Measurements from ENCODE around the gene MANEA. TPM values are rescaled to one million over a fixed set of nuclear protein-coding genes. Genes with fewer than 3 reads are reported as not detected.

The MANEA gene
- total RNA-seq, 1 experiment from 2014 or later = 4.6 TPM

- no peak for TF ChIP-seq EZH2phosphoT487 (IDR thresholded peaks at IDR 0.05; ENCODE audit: borderline replicate concordance, low read length)
- TF ChIP-seq, protein P1, sequence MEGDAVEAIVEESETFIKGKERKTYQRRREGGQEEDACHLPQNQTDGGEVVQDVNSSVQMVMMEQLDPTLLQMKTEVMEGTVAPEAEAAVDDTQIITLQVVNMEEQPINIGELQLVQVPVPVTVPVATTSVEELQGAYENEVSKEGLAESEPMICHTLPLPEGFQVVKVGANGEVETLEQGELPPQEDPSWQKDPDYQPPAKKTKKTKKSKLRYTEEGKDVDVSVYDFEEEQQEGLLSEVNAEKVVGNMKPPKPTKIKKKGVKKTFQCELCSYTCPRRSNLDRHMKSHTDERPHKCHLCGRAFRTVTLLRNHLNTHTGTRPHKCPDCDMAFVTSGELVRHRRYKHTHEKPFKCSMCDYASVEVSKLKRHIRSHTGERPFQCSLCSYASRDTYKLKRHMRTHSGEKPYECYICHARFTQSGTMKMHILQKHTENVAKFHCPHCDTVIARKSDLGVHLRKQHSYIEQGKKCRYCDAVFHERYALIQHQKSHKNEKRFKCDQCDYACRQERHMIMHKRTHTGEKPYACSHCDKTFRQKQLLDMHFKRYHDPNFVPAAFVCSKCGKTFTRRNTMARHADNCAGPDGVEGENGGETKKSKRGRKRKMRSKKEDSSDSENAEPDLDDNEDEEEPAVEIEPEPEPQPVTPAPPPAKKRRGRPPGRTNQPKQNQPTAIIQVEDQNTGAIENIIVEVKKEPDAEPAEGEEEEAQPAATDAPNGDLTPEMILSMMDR (conservative IDR thresholded peaks at IDR 0.05; ENCODE audit: low read depth, low read length) = no peak
- ChIA-PET CTCF (no interaction called here), POLR2A (ENCODE audit: unreplicated experiment) (no interaction called here)
- Histone ChIP-seq H3K27ac (ENCODE audit: low read length) (no peak overlapping the region), H3K9me3 (ENCODE audit: low read length) (no peaks in the 10 kb centered on the region), H3K9me2 (replicated peaks; ENCODE audit: low read length) (no peaks in the 10 kb centered on the region), H3K4me3 (ENCODE audit: low read length) (no peak overlapping the region), H3K36me3 (ENCODE audit: low read depth, low read length) (no peaks in the 10 kb centered on the region), H3K9ac (ENCODE audit: low read length) (no peak overlapping the region), H4K20me1 (ENCODE audit: low read length) (no peaks in the 10 kb centered on the region), H3K4me1 (ENCODE audit: insufficient read depth, low read length) (peaks cover 24% of the 10 kb centered on the region), H3K4me2 (ENCODE audit: low read length) (no peak overlapping the region), H3K27me3 (ENCODE audit: low read length) (no peaks in the 10 kb centered on the region), H3F3A (ENCODE audit: low read length, unreplicated experiment) (no peaks in the 10 kb centered on the region), H2AFZ (ENCODE audit: low read length) (no peak overlapping the region), H3K79me2 (ENCODE audit: low read length) (no peaks in the 10 kb centered on the region)
- ATAC-seq (peak; percentile 95), DNase-seq (peak; percentile 77)
- no TSS peak for BruUV-seq (replicated peaks)
- intact Hi-C loops (cut with micrococcal nuclease) = loop anchor here (2.0 kb wide), 1 partner anchor 16 kb away; the partner anchor contains the start of gene MANEA
These were observed 15.7 kb downstream of the MANEA start for GRCh38 chr6:95593025-95593424.

DNA sequence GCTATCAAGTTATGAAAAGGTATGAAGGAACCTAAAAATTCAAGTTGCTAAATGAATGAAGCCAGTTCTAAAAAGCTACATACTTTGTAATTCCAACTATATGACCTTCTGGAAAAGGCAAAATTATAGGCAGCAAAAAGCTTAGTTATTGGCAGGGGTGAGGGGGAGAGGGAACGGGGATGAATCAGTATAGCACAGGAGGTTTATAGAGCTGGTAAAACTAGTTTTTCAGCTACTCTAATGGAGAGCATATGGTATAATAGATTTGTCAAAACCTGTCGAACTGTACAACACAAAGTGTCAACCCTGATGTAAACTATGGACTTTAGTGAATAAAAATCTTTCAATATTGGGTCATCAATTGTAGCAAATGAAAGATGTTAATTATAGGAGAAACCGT, 18.7 kb downstream of the MANEA start:
- Histone ChIP-seq H3K27ac (ENCODE audit: low read length) (no peak overlapping the region; the same call in 1 of the 2 replicates), H3K9me3 (ENCODE audit: low read length) (no peaks in the 10 kb centered on the region), H4K20me1 (ENCODE audit: low read length) (no peaks in the 10 kb centered on the region), H2AFZ (ENCODE audit: low read length) (no peak overlapping the region), H3K79me2 (ENCODE audit: low read length) (no peaks in the 10 kb centered on the region), H3K4me1 (ENCODE audit: insufficient read depth, low read length) (peaks cover 33% of the 10 kb centered on the region), H3K27me3 (ENCODE audit: low read length) (no peaks in the 10 kb centered on the region), H3F3A (ENCODE audit: low read length, unreplicated experiment) (no peaks in the 10 kb centered on the region), H3K36me3 (ENCODE audit: low read depth, low read length) (no peaks in the 10 kb centered on the region), H3K9me2 (replicated peaks; ENCODE audit: low read length) (no peaks in the 10 kb centered on the region), H3K4me3 (ENCODE audit: low read length) (no peak overlapping the region), H3K9ac (ENCODE audit: low read length) (no peak overlapping the region), H3K4me2 (ENCODE audit: low read length) (peak overlapping the region; percentile 23)
- DNase-seq (peak; percentile 74), ATAC-seq (peak; percentile 64; the same call in 1 of the 2 replicates)
- CTCF ChIA-PET = no interaction called here
- POLR2A ChIA-PET (ENCODE audit: unreplicated experiment) = no interaction called here
- TF ChIP-seq, protein P1 (conservative IDR thresholded peaks at IDR 0.05; ENCODE audit: low read depth, low read length) = no peak
- no peak for TF ChIP-seq EZH2phosphoT487 (IDR thresholded peaks at IDR 0.05; ENCODE audit: borderline replicate concordance, low read length)
- intact Hi-C loops (cut with micrococcal nuclease) = no loop called here
- no TSS peak for BruUV-seq (replicated peaks)

DNA sequence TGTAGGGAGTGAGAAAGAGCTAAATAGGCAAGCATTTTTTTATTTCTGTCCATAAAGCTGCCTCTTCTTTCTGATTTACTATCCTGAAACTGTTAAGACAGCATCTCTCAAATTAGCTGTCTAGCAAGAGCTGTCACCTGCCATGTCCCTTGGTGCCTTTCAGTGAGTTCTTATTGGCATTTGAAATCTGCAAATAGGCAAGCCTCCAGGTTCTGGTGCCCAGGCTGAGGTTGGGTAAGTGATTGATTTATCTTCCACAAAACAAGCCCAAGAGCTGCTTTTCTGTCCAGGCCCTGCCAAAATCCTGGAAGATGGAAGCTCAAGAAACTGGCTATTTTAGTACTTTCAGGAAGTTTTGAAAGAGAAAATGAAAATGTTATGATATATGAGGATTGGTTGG, 22.4 kb downstream of the MANEA start:
- no TSS peak for BruUV-seq (replicated peaks)
- no peak overlapping the region for H3K4me3 ChIP-seq (ENCODE audit: low read length)
- H3K4me1 ChIP-seq (ENCODE audit: insufficient read depth, low read length) = peaks cover 31% of the 10 kb centered on the region
- no peaks in the 10 kb centered on the region for H3K9me2 ChIP-seq (replicated peaks; ENCODE audit: low read length)
- no peak for ATAC-seq
- DNase-seq = no peak
- no peak overlapping the region for H2AFZ ChIP-seq (ENCODE audit: low read length)
- intact Hi-C loops (cut with micrococcal nuclease) = no loop called here
- no peaks in the 10 kb centered on the region for H3K9me3 ChIP-seq (ENCODE audit: low read length)
- ChIA-PET POLR2A (ENCODE audit: unreplicated experiment) (interaction anchor here (0.7 kb wide), 1 partner anchor 76 kb away, joined by 14 read pairs; no protein-coding TSS in a partner anchor), CTCF (no interaction called here)
- no peaks in the 10 kb centered on the region for H3F3A ChIP-seq (ENCODE audit: low read length, unreplicated experiment)
- no peaks in the 10 kb centered on the region for H3K27me3 ChIP-seq (ENCODE audit: low read length)
- no peak overlapping the region for H3K9ac ChIP-seq (ENCODE audit: low read length)
- H3K4me2 ChIP-seq (ENCODE audit: low read length) = no peak overlapping the region
- no peak overlapping the region for H3K27ac ChIP-seq (ENCODE audit: low read length)
- TF ChIP-seq EZH2 (IDR thresholded peaks at IDR 0.05; ENCODE audit: low read length, unreplicated experiment) (no peak), EZH2phosphoT487 (IDR thresholded peaks at IDR 0.05; ENCODE audit: borderline replicate concordance, low read length) (no peak)
- TF ChIP-seq, protein P1 (conservative IDR thresholded peaks at IDR 0.05; ENCODE audit: low read depth, low read length) = no peak
- no peaks in the 10 kb centered on the region for H4K20me1 ChIP-seq (ENCODE audit: low read length)
- H3K79me2 ChIP-seq (ENCODE audit: low read length) = no peaks in the 10 kb centered on the region
- no peaks in the 10 kb centered on the region for H3K36me3 ChIP-seq (ENCODE audit: low read depth, low read length)

Measured in PC-3 (cell line).